DMS53 (cell line): ENCODE measurements around the gene IL1RAPL1.

ENCODE experiments used
- DNase-seq: peaks from one replicate; lab custom pipeline; 2025; lab: John Stamatoyannopoulos, UW

IL1RAPL1 gene

DNA sequence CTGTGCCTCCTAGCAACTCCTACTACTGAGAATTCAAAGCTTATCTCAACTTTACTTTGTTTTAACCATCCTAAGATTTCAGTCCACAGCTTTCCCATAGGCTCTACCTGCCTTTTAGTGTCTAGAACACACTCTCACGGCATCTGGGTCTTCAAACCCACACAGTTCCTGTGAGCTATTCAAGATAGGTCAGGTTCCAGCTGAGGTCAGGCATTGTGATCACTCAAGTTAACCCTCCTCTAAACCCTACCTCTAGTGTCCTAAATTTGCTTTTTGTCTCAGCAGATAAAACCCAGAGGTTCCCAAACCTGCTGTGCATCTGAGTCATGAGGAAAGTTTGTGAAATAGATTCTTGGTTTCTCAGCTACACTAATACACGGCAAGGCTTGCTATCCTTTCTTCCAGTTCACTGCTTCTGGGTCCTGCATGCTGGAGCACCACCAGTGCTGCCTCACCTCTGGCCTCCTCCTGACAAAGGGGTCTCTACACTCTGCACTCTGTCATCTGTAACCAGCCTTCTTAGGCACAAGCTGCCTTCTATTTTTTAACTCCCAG is 1303.5 kb downstream of the IL1RAPL1 start:
- DNase-seq = no peak

GRCh38 chrX:29902004-29902403 is 1314.8 kb downstream of the IL1RAPL1 start:
- no peak for DNase-seq

- peak; percentile 6 for DNase-seq
Measured at GRCh38 chrX:29903360-29903759, 1316.1 kb downstream of the IL1RAPL1 start.

DNA sequence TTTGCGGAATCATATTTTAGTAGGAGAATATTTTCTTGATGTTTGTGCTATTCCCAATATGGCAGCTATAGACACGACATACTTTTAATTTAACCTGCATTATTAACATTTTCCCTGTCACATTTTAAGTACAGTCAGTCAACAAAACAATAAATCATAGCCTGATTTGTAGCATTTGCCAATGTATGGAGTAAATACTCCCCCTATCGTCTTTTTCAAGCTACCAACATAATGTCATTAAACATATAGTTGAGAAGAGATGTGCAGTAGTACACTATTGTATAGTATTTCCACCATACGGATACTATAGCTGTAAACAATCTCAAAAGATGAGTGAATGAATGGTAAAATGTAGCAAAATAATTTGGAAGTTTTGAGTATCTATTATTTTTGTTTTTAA is 1324.4 kb downstream of the IL1RAPL1 start:
- peak; percentile 22 for DNase-seq

DNA sequence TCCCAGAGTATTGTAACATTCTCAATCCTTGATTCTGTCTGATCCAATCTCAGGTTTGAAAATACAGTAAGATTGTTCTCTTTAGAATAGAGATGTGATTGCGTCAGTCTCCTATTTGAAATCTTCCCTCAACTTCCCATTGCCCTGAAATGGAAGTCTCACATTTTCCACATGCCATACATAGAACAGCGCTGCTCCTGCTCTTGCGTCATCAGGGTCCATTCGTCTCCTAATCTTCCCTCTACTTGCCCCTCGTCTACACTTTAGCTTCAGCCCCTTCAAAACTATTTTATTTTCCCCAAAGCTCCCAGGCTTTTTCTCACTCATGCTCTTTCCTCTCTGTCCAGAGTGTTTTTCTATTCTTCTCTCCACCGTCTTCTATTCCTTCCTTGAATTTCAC is 1326.4 kb downstream of the IL1RAPL1 start:
- no peak for DNase-seq

- DNase-seq = no peak
Measured at GRCh38 chrX:29922607-29923006, 1335.4 kb downstream of the IL1RAPL1 start.

GRCh38 chrX:29926056-29926455 is 1338.8 kb downstream of the IL1RAPL1 start:
- DNase-seq = no peak

DNA sequence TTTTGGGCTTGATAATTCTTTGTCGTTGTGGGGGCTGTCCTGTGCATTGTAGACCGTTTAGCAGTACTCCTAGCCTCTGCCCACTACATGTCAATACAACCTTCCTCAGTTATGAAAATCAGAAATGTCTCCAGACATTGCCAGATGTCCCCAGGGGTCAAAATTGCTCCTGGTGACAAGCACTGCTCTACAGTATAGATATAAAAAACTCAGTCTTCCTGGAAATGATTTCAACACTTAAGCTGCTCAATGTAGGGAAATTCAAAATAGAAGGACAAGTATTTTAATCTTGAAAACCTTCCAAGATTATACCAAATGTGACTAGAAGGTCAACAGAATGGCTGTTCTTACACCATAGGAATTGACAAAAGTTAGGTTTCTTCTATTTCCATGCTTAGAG is 1339.4 kb downstream of the IL1RAPL1 start:
- no peak for DNase-seq

DNA sequence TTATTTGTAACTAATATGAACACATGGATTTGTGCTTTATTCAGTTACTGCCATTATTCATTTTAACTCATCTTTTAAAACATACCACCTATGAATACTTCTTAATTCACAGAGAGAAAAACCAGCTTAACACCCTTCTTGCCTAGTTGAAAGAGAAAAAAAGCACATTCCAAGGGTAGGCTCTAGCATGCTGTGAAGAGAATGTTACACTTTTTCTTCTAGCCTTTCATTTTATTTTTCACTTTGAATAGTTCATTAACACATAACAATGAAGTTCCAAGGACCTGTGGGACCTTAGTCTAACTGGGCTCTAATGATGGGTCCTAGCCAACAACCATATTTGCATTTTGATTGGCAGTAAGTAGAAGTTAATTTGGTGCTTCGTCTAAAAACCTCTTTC is 1348.2 kb downstream of the IL1RAPL1 start:
- DNase-seq = no peak

DNA sequence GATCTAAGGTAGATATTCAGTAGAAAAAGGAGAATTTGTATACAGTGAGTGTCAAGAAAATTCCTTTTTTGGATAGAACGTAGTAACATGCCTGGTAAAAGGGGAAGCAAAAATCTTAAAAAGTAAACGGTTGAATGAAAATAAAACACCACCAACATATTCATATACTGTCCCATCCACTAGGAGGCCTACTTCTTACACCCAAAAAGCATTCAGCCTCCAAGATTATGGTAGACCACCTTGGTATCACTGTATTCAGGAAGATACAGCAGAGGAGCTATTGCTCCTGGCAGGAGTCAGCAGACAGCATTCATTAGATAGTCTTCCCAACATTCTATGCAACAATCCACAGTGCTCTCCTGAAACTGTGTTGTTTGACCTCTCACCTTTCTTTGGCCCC is 1353.5 kb downstream of the IL1RAPL1 start:
- DNase-seq = peak; percentile 2

DNA sequence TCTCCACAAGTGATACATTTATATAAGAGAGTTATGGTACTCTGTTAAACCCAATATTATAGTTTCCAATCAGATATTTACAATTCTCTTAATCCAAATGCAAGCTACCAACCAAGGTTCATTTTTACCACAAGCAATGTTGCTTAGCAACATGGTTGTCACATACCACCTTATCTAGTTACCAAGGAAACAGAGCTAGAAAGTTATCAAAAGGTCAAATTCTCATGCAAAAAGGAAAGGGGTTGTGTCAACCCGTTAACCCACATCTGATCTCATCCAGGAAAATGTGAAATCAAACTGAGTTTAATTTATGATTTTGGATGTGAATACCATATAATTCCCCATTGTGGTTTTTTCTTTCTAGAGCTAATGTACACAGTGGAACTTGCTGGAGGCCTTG is 1354.0 kb downstream of the IL1RAPL1 start:
- DNase-seq = peak; percentile 38

DNA sequence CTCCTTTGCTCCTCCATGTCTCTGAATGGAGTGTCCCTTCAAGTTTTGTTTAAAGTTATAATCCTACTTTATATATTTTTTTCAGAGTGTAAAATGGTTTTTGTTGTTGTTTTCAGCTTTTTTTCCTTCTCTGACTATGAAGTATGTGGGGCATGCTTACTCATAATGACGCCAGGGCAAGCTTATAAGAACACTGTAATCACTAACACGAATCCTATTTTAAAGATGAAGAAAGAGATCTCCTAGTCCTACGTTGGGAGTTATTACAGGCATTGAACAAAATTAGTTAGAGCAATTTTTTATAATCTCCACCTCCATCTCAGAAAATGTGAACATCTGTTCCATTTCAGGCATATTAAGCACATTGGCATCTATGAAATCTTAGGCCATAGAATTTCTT is 1360.0 kb downstream of the IL1RAPL1 start:
- no peak for DNase-seq

- DNase-seq = peak; percentile 18
Measured at GRCh38 chrX:29948653-29949052, 1361.4 kb downstream of the IL1RAPL1 start.

GRCh38 chrX:29952016-29952415 is 1364.8 kb downstream of the IL1RAPL1 start:
- DNase-seq = no peak

GRCh38 chrX:29962061-29962460 is 1374.8 kb downstream of the IL1RAPL1 start:
- DNase-seq = no peak

DNA sequence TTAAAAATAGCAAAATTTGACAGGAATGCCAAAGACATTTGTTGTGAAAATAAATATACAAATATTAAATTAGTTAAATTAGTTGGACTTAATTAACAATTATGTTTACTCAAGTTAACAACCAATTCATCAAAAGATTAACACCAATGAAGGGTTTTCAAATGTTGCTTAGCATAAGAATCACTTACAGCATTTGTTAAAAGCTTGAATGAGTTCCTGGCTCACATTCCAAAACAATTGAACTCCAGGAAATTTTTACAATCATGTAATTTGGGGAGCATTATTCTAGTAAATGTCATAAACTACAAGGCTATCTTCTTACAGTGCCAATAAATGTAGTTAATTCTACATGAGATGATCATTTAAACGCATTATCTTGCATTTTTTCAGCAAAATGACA is 1378.4 kb downstream of the IL1RAPL1 start:
- no peak for DNase-seq

- no peak for DNase-seq
Measured at GRCh38 chrX:29992083-29992482, 1404.8 kb downstream of the IL1RAPL1 start.

DNA sequence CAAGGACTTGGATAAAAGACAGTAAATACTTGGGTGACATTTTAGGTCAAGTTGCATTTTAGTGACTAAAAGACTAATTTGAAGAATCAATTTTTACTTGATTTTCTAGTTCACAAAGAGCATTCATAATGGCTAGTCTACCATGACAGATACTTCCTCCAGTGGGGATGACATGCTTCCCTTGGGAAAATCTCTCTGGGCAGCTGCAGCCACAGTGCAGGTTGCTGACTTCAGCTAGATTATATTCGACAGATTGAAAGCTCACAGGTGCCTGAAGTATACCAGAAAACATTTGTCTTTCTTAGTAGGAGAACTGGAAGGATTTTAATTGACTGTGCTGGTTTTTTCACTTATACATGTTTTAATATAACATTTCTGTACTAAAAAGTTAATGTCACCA is 1418.6 kb downstream of the IL1RAPL1 start:
- DNase-seq = no peak
